Lung microvascular endothelial cell (primary cell): ENCODE data around the gene IFNA16. TPM values are rescaled to one million over a fixed set of nuclear protein-coding genes. Genes with fewer than 3 reads are reported as not detected.
"Not testable (repeated sequence)": the region's sequence is repeated elsewhere in the genome, so short reads cannot be mapped to it uniquely, and the experiment has no call there.

Experiments
- DNase-seq, 2 donors: peaks; one replicate each; pipeline versions ENCODE4 v3.0.0 to v3.0.0-alpha.2; 2010; ENCODE audit warnings: low read depth in 2 of 2
- total RNA-seq: library from RNA; depleted of rRNA; stranded (reverse); fragments of >200 nt; gene quantifications from 2 replicates; pipeline ENCODE4 v1.2.1, GENCODE V29; 2014

Gene IFNA16
- not detected in 2 replicates for total RNA-seq

DNA sequence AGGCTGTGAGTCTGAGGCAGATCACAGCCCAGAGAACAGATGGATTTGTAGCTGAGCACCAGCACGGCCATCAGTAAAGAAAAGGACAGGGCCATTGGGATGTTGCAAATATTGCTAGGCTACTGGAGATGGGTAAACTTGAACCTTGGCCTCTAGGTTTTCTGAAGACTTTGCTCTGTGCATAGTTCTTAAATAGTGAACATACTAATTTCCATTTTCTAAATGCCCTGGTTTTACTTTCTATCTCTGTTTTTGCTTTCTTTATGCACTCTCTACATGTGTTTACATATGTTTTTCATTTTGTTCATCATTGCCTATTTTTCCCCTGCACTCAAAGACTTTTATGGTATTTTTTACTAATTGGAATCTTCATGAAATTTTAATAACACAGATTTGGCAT lies at the start of gene IFNA16:
Gene IFNA16, minus strand, starts transcription at position 101 of the 400 bp plus-strand sequence. Its CDS starts 6 bp downstream, at position 95.
- not testable (repeated sequence) for DNase-seq

DNA sequence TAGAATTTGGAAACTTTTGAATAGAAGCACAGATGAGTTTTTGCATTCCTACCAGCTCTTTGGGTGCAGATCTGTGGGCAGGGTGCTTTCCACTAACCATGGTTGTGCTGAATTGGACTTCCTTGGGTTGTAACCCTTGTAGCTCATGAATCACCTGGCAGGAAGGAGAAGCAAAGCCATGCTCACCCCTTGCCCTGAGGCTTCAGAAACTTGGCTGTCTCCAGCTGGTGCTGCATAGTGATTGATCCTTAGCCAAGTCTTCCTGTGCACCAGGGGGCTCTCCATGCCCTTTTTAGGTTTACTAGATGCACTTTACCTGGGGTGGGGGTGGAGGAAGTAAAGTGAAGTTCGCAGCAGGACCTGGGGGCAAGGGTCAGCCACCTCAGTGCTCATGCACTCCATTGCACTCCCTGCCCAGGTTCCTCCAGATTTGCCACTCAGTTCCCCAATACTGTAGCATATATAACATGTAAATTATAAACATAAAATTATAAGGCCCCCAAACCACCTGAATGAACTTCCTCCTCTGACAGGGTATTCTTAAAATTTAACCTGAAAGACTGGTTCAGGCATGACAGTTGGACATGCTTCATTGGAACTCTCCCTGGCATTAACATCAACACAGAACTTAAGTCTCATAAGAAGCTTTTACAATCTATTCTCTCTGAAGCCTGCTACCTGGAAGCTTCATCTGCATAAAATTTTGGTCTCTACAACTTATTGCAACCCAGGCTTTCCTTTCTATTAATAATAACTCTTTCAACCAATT lies 48.5 kb upstream of the IFNA16 start:
- DNase-seq, result no peak

DNA sequence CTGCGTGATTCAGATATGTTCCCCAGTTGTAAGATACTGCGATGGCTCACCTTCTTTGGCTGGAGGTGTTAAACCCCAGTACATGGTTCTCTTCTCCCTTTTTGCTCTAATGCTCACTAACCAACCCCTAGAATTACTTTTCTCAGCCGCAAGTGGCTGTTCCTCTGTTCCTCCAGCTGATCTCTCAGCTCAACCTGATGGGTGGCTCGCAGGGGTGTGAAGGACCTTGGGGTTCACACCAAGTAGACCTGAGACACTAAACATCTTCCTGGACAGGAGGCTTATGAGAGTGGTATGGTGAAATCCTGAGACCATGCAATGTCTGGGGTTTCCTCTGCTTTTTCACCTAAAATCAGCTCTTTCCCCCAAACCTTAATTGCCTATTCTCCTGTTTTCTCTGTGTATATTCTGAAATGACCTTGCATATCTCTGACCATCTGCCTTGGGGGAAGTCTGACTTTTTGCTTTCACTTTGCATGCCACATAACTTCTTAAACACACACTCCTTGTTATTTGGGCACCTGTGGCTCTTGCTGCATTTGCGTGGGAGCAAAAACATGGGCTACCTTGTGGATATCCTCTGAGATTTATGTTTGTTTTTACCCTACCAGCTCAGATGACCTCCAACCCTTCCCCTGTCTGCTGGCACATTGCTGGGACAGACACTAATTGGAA lies 38.6 kb upstream of the IFNA16 start:
- DNase-seq, result no peak

DNA sequence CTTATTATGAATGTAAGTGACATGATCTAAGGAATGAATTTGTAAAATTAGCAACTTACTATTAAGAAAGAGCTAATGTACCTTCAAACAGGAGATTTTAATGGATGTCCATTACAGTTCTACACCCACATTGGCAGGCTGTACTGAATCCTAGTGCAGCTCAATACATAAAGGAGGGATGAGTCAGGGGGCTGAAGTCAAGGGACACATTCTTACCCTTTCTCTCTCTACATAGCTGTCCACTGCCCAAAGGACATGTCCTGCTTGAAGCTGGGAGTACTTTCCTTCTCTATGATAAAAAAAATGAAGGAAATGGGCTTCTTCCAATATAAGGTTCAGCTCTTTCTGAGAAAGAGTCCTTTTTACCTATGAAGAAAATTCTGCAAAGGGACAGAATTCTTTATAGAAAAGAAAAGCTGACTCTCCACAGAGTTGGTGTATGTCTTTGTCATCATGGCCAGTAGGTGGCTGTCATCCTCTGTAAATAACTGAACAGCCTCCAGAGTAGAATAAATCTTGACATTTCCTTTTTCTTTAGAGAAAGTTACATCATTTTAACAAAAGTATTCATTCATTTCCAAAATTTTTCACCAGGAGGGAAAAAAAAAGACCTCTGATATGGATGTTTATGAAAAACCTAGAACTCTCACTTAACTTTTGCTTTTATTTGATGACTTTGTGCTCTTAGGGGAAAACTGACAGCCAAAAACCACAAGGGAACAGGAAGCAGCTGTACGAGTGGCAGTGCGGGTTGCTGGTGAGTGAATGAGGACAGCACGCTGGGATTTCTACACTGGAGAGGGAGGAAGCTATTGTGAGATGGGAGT lies 35.8 kb upstream of the IFNA16 start:
- peak; percentile 72 to 93 for DNase-seq

DNA sequence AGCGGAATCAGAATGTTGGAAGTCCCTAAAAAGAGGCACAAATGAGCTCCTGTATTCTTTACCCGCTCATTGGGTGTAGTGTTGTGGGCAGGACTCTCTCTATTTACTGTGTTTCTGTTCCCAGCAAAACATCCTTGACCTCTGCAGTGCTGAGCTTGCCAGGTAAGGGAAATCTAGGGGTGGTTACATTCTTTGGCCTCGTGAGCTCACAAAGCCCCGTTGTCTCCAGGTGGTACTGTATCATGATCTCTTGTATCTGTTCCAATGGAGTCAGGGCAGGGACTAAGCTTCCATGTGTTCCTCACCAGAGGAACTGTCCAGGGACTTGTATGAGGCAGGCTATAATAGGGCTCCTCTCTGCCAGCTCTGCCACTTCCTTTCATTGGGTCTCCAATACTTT lies 34.5 kb upstream of the IFNA16 start:
- DNase-seq, result no peak

DNA sequence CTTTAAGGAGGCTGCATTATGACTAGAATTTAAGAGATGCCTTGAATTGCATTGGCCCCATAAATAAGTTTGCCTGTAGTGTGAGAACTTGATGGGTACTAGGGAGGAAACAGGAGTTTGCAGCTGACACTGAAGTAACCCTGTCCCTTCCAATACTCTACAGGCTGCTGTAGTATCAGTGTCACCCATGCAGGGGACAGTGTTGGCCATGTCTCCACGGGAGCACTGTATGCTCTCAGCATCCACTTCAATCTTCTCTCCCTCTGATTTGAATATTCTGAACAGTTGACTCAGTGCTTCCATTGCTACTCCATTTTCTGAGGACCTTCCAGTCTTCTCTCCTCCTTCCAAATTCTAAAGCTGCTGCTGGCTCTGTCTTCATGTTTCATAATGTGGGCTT lies 34.1 kb upstream of the IFNA16 start:
- no peak for DNase-seq

DNA sequence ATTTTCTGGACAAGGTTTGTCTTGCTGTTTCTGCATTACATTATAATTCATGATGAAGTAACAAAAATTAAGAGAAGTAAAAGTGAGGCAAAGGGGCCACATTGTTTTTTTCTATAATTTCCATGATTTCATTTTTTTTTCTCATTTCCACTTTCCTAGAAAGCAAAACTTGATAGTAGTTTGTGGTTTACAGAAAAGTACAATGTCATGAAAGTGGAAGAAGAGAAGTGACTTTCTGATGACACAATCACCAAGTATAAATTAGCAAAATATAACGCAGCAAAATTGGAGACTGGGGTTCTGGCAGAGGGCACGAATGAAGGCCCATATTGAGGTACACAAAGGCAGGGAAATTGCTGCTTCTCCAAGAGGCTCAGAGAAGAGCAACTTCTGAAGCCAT lies 27.7 kb upstream of the IFNA16 start:
- DNase-seq, result no peak

DNA sequence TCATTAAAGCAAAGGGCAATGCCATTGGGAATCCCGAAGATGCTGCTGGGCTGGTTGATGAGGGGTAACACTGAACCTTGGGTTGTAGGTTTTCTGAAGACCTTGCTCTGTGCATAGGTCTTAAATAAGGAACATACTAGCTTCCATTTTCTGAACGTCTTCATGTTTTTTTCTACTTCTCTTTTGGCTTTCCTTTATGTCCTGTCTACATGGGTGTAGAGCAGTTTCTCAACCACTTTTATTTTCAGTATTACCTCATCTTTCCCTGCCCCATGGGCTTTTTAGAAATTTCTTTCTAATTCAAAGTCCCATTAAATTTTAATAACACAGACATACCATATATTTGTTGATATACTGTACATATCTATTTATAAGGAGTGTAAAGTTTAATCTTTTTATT lies 22.8 kb upstream of the IFNA16 start, which contains the start of gene IFNA14:
Gene IFNA14, minus strand, starts transcription at position 95 of the 400 bp plus-strand sequence. Its CDS starts 70 bp downstream, at position 25.
- no peak for DNase-seq

DNA sequence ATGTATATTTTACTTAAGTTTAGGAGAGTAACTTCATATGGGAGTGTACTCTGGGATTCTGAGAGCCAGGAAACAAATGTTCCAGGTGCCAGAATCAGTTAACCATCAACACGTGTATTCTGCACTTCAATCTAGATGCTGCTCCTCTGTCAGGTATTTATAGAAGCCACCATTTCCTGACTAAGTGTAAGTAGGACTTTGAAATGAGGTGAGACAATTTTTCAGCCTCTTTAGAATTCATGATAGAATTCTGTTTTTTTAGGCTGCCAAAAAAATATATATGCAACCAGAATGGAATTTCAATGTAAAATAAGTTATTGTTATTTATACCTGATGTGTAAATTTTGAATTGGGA lies 19.2 kb upstream of the IFNA16 start:
- DNase-seq, result not testable (repeated sequence)

DNA sequence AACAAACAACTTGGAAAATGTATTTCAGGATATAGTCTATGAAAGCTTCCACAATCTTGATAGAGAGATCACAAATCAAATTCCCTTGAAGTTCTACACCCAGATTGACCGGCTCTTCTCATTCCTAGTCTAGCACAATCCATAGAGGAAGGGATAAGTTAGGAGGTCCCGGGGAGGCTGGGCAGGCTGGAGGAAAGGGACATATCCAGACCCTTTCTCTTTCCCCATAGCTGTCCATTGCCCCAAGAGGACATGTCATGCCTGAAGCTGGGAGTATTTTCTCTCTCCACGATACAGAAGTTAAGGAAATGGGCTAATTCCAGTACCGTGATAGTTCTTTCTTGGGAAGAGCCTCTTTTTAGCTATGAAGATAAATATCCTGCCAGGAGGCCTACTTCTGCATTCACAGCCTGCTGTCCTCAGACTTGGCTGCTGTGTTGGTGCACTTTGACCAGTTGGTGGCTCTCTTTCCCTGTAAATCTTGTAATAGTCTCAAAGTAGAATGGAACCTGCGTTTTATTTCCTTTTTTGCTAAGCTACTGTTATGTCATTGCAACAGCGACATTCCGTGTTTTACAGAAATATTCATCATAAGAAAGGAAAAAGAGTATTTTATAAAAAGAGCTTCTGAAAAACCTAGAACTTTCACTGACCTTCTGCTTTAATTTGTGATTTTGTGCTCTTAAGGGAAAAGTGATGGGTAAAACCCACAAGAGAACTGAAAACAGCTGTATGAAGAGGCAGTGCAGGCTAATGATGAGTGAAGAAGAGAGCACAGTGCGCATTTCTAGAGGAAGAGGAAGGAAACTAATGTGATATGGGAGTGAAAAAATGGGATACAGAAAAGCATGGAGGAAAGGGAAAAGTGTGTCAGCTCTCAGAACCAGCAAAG lies 18.6 kb upstream of the IFNA16 start:
- DNase-seq, result peak; percentile 56 to 73

DNA sequence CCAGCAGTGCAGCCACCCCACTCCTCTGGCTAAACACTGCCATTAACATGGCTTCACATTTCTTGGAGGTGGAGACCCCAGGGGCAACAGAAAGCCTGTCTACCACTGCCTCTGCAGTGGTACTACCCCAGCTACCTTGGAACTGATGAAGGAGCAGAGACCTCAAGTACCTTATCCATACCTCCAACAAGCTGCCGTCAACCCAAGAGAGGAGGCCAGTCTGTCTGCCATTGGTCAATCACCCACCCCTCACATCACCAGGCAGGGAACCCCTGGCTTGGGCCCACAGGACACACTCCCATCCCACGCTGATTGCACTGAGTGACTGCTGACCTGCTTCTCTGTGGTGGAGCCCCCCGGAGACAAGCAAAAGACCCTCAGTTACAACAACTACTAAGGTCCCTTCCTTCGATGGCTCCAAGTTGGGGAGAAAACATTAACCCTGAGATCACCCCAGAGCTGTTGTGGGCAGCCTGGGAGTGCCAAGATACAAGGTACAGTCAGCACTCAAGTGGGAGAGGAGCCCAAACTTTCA lies 17.1 kb upstream of the IFNA16 start:
- no peak for DNase-seq

DNA sequence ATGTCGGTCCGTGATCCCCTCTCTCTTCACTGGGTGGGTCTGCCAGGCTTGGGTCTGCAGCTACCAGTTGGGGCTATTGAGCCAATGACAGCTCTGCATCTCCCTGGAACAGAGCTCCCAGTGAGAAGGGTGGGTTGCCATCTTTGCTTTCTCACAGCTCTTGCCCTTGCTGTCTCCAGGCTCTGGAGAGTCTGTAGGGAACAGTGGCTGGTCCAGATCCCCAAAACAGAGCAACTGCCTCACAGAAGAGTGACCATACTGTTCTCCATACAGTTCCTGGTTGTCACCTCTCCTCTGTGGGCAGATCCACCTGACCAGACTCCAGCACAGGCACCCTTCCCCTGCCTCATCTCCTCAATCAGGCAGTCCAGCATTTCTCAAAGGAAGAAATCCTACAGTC lies 16.1 kb upstream of the IFNA16 start:
- DNase-seq, result no peak

DNA sequence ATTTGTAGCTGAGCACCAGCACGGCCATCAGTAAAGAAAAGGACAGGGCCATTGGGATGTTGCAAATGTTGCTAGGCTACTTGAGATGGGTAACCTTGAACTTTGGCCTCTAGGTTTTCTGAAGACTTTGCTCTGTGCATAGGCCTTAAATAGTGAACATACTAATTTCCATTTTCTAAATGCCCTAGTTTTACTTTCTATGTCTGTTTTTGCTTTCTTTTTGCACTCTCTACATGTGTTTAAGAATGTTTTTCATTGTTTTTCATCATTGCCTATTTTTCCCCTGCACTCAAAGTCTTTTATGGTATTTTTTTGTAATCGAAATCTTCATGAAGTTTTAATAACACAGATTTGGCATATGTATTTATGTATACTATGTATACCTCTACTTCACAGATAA lies 11.0 kb upstream of the IFNA16 start, which contains the start of gene IFNA17:
Gene IFNA17, minus strand, starts transcription at position 101 of the 400 bp plus-strand sequence. Its CDS starts 49 bp downstream, at position 52.
- DNase-seq, result no peak

DNA sequence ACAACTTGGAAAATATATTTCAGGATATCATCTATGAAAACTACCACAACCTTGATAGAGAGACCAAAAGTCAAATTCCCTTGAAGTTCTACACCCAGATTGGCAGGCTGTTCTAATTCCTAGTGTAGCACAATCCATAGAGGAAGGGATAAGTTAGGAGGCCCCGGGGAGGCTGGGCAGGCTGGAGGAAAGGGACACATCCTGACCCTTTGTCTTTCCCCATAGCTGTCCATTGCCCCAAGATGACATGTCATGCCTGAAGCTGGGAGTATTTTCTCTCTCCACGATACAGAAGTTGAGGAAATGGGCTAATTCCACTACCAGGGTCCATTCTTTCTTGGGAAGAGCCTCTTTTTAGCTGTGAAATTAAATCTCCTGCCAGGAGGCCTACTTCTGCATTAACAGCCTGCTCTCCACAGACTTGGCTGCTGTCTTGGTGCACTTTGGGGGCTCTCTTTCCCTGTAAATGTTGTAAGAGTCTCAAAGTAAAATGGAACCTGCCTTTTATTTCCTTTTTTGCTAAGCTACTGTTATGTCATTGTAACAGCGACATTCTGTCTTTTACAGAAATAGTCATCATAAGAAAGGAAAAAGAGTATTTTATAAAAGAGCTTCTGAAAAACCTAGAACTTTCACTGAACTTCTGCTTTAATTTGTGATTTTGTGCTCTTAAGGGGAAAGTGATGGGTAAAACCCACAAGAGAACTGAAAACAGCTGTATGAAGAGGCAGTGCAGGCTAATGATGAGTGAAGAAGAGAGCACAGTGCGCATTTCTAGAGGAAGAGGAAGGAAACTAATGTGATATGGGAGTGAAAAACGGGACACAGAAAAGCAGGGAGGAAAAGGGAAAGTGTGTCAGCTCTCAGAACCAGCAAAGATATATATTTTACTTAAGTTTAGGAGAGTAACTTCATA lies 3.4 kb downstream of the IFNA16 start:
- peak in 1 of 2 donors; percentile 8 for DNase-seq

DNA sequence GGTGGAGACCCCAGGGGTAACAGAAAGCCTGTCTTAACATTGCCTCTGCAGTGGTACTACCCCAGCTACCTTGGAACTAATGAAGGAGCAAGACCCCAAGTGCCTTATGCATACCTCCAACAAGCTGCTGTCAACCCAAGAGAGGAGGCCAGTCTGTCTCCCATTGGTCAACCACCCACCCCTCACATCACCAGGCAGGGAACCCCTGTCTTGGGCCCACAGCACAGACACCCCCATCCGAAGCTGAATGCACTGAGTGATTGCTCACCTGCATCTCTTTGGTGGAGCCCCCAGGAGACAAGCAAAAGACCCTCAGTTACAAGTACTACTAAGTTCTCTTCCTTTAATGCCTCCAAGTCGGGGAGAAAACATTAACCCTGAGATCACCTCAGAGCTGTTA lies 5.0 kb downstream of the IFNA16 start:
- not testable (repeated sequence) for DNase-seq

DNA sequence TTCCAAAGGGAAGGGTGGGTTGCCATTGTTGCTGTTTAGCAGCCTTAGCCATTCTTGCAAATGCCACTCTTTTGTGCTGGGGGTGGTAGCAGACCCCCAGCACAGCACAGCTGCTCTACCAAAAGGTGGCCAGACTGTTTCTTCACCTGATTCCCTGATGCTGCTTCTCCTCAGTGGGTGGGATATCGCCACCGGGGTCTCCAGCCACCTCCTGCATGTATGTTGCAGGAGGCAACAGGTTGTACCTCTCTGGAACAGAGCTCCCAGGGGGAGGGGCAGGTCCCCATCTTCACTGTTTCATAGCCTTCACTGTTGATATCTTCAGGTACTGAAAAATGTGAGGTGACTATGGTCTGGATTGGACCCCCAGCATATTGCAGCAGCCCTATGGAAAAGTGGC lies 6.3 kb downstream of the IFNA16 start:
- not testable (repeated sequence) for DNase-seq

DNA sequence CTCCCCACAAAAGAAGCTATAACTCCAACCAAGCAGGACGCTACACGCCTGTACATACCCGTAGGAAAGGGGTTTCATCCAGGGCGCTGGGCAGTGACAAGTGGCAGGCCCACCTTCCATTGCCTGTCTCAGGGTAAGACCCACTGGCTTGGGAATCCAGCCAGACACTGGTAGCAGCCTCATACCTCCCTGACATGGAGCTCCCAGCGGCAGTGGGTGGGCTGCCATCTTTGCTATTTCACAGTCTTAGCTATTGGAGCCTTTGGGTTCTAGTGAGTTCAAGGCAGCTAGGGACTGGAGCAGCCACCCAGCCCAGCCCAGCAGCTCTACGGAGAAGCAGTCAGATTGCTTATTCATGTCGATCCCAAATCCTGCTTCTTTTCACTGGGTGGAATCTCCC lies 6.8 kb downstream of the IFNA16 start:
- DNase-seq, result no peak

DNA sequence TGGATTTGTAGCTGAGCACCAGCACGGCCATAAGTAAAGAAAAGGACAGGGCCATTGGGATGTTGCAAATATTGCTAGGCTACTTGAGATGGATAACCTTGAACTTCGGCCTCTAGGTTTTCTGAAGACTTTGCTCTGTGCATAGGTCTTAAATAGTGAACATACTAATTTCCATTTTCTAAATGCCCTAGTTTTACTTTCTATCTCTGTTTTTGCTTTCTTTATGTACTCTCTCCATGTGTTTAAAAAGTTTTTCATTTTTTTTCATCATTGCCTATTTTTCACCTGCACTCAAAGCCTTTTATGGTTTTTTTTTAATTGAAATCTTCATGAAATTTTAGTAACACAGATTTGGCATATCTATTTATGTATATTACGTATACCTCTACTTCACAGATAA lies 10.1 kb downstream of the IFNA16 start, which contains the start of gene IFNA10:
Gene IFNA10, minus strand, starts transcription at position 101 of the 400 bp plus-strand sequence. Its CDS starts 46 bp downstream, at position 55.
- not testable (repeated sequence) for DNase-seq

DNA sequence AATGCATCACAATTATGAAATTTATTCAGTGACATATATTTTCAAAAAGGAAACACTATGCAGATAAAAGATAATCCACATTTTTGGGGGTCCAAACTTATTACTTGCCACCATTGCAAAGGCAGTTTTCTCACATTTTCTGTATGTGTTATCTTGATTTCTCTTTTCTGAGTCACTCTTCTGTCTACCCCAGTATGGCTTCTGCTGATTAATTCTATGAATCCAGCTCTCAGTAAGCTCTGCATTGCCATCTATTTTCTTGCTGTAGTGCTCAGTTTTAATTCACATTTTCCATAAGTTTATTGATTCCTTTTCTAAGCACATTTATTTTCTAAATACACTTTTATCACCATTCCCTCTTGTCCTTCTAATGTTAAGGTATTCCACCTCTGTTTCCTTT lies 11.9 kb downstream of the IFNA16 start:
- DNase-seq, result no peak
